ENCODE measurements around the gene COQ9.

The COQ9 gene

DNA sequence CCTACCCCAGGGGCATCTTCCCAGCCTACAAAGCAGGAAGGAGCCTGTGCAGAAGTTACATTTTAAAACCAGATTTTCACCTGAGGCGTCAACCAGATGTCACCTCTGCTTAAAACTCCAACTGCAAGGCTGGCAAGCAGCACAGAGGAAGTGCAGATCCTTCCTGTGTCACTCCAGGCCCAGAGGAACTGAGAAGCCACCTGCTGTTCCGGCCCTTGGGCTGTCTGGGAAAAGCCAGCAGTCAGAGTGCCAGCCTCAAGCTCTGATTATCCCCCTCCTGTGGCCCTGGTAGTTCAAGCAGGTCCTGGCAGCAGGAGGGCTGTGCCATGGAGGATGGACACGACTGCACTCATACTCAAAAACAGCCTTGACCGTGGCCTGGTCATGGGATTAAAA is 25.4 kb downstream of the COQ9 start:
- Histone ChIP-seq H3K27ac (ENCODE audit: low read length) (no peak overlapping the region), H3K27me3 (ENCODE audit: insufficient read depth, low read length, poor library complexity) (no peaks in the 10 kb centered on the region), H3K4me1 (ENCODE audit: insufficient read depth, low read length) (no peaks in the 10 kb centered on the region), H3K36me3 (ENCODE audit: insufficient read depth, low read length) (peaks cover 54% of the 10 kb centered on the region), H3K4me3 (ENCODE audit: low read depth in 1 of 2, low read length in 2 of 2) (no peak overlapping the region), H2AFZ (ENCODE audit: low read depth, low read length) (no peak overlapping the region), H4K20me1 (ENCODE audit: insufficient read depth, low read length) (peaks cover 6% of the 10 kb centered on the region), H3K79me2 (ENCODE audit: insufficient read depth, low read length) (no peaks in the 10 kb centered on the region), H3K9ac (ENCODE audit: low read depth, low read length) (no peak overlapping the region), H3K9me3 (ENCODE audit: insufficient read depth, low read length, severe bottlenecking) (no peaks in the 10 kb centered on the region), H3K4me2 (ENCODE audit: insufficient read depth, low read length) (no peak overlapping the region)
- TF ChIP-seq, protein P1, sequence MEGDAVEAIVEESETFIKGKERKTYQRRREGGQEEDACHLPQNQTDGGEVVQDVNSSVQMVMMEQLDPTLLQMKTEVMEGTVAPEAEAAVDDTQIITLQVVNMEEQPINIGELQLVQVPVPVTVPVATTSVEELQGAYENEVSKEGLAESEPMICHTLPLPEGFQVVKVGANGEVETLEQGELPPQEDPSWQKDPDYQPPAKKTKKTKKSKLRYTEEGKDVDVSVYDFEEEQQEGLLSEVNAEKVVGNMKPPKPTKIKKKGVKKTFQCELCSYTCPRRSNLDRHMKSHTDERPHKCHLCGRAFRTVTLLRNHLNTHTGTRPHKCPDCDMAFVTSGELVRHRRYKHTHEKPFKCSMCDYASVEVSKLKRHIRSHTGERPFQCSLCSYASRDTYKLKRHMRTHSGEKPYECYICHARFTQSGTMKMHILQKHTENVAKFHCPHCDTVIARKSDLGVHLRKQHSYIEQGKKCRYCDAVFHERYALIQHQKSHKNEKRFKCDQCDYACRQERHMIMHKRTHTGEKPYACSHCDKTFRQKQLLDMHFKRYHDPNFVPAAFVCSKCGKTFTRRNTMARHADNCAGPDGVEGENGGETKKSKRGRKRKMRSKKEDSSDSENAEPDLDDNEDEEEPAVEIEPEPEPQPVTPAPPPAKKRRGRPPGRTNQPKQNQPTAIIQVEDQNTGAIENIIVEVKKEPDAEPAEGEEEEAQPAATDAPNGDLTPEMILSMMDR (IDR thresholded peaks at IDR 0.05; ENCODE audit: borderline replicate concordance, extremely low read depth, low read length, poor library complexity, severe bottlenecking): no peak
- no peak for TF ChIP-seq EZH2 (IDR thresholded peaks at IDR 0.05; ENCODE audit: borderline replicate concordance, low read depth, low read length, severe bottlenecking)
- DNase-seq (no peak), ATAC-seq (ENCODE audit: insufficient read depth, low read depth) (no peak)

- DNase-seq (no peak), ATAC-seq (ENCODE audit: insufficient read depth, low read depth) (no peak)
- H2AFZ ChIP-seq (ENCODE audit: low read depth, low read length): no peak overlapping the region
- H3K27me3 ChIP-seq (ENCODE audit: insufficient read depth, low read length, poor library complexity): no peaks in the 10 kb centered on the region
- no peaks in the 10 kb centered on the region for H3K9me3 ChIP-seq (ENCODE audit: insufficient read depth, low read length, severe bottlenecking)
- no peak overlapping the region for H3K4me2 ChIP-seq (ENCODE audit: insufficient read depth, low read length)
- H3K79me2 ChIP-seq (ENCODE audit: insufficient read depth, low read length): no peaks in the 10 kb centered on the region
- H3K4me3 ChIP-seq (ENCODE audit: low read depth in 1 of 2, low read length in 2 of 2): no peak overlapping the region
- peaks cover 6% of the 10 kb centered on the region for H4K20me1 ChIP-seq (ENCODE audit: insufficient read depth, low read length)
- peaks cover 48% of the 10 kb centered on the region for H3K36me3 ChIP-seq (ENCODE audit: insufficient read depth, low read length)
- no peak overlapping the region for H3K9ac ChIP-seq (ENCODE audit: low read depth, low read length)
- no peaks in the 10 kb centered on the region for H3K4me1 ChIP-seq (ENCODE audit: insufficient read depth, low read length)
- H3K27ac ChIP-seq (ENCODE audit: low read length): no peak overlapping the region
- TF ChIP-seq EZH2 (IDR thresholded peaks at IDR 0.05; ENCODE audit: borderline replicate concordance, low read depth, low read length, severe bottlenecking): no peak
- TF ChIP-seq, protein P1 (IDR thresholded peaks at IDR 0.05; ENCODE audit: borderline replicate concordance, extremely low read depth, low read length, poor library complexity, severe bottlenecking): no peak
Measured at GRCh38 chr16:57473176-57473840, 26.0 kb downstream of the COQ9 start.

- Histone ChIP-seq H3K4me1 (ENCODE audit: insufficient read depth, low read length) (no peaks in the 10 kb centered on the region), H3K9ac (ENCODE audit: low read depth, low read length) (no peak overlapping the region), H3K79me2 (ENCODE audit: insufficient read depth, low read length) (no peaks in the 10 kb centered on the region), H3K4me2 (ENCODE audit: insufficient read depth, low read length) (no peak overlapping the region), H4K20me1 (ENCODE audit: insufficient read depth, low read length) (peaks cover 6% of the 10 kb centered on the region), H3K9me3 (ENCODE audit: insufficient read depth, low read length, severe bottlenecking) (no peaks in the 10 kb centered on the region), H3K36me3 (ENCODE audit: insufficient read depth, low read length) (peaks cover 43% of the 10 kb centered on the region), H2AFZ (ENCODE audit: low read depth, low read length) (no peak overlapping the region), H3K27ac (ENCODE audit: low read length) (no peak overlapping the region), H3K4me3 (ENCODE audit: low read depth in 1 of 2, low read length in 2 of 2) (no peak overlapping the region), H3K27me3 (ENCODE audit: insufficient read depth, low read length, poor library complexity) (no peaks in the 10 kb centered on the region)
- ATAC-seq (ENCODE audit: insufficient read depth, low read depth): no peak
- no peak for TF ChIP-seq EZH2 (IDR thresholded peaks at IDR 0.05; ENCODE audit: borderline replicate concordance, low read depth, low read length, severe bottlenecking)
- TF ChIP-seq, protein P1 (IDR thresholded peaks at IDR 0.05; ENCODE audit: borderline replicate concordance, extremely low read depth, low read length, poor library complexity, severe bottlenecking): no peak
- DNase-seq: no peak
Measured at GRCh38 chr16:57473906-57474305, 26.6 kb downstream of the COQ9 start.

Measured in DND-41 (cell line).